ENCODE results near the gene ABR. TPM values are rescaled to one million over a fixed set of nuclear protein-coding genes. Genes with fewer than 3 reads are reported as not detected.
"Not testable (repeated sequence)": the region's sequence is repeated elsewhere in the genome, so short reads cannot be mapped to it uniquely, and the experiment has no call there.

Gene ABR
- total RNA-seq, 4 donors from 2014 or later = 35.4 to 192 (median 138) TPM

GRCh38 chr17:976312-976711 lies 203.5 kb downstream of the ABR start:
- H3K4me1 ChIP-seq = peaks cover 0 to 4% of the 10 kb centered on the region in 2 donors
- peak overlapping the region; percentile 28 to 83 for H3K27ac ChIP-seq
- H3K4me3 ChIP-seq = no peak overlapping the region
- intact Hi-C loops (cut with DNase I; ENCODE audit: low total_unique reads) = loop anchor here (10.0 kb wide), 1 partner anchor 92 kb away; no protein-coding TSS in a partner anchor
- no peak for DNase-seq
- TF ChIP-seq, protein P1, sequence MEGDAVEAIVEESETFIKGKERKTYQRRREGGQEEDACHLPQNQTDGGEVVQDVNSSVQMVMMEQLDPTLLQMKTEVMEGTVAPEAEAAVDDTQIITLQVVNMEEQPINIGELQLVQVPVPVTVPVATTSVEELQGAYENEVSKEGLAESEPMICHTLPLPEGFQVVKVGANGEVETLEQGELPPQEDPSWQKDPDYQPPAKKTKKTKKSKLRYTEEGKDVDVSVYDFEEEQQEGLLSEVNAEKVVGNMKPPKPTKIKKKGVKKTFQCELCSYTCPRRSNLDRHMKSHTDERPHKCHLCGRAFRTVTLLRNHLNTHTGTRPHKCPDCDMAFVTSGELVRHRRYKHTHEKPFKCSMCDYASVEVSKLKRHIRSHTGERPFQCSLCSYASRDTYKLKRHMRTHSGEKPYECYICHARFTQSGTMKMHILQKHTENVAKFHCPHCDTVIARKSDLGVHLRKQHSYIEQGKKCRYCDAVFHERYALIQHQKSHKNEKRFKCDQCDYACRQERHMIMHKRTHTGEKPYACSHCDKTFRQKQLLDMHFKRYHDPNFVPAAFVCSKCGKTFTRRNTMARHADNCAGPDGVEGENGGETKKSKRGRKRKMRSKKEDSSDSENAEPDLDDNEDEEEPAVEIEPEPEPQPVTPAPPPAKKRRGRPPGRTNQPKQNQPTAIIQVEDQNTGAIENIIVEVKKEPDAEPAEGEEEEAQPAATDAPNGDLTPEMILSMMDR (IDR thresholded peaks at IDR 0.05) = no peak
- TF ChIP-seq POLR2A (IDR thresholded peaks at IDR 0.05) = no peak
- H3K27me3 ChIP-seq = no peaks in the 10 kb centered on the region
- H3K9me3 ChIP-seq = no peaks in the 10 kb centered on the region
- no peaks in the 10 kb centered on the region for H3K36me3 ChIP-seq

DNA sequence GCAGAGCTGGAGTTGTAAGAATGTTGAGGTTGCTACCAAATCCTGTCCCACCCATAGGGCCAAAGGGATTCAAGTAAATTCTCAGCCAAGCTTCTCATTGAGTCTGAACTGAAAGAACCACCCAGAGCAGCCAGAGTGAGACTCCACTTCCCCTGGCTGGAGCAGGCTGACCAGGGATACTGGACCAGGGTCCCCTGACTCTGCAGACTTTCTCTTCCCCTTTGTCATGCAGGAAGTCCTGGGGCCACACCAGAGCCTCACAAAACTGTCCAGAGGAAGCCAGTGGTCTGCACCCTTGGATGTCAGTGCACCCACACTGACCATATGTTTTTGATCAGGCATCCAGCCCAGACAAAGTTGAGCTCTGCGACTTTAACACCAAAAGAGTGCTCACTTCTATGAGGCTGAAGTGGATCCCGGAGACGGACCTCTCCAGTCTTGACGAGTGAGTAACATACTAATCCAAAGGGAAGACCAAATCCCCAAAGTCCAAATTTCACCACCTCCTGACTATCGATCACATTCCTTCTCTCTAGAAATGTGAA lies 204.3 kb downstream of the ABR start:
- no peaks in the 10 kb centered on the region for H3K36me3 ChIP-seq
- H3K9me3 ChIP-seq = no peaks in the 10 kb centered on the region
- TF ChIP-seq, protein P1 (IDR thresholded peaks at IDR 0.05) = no peak
- TF ChIP-seq POLR2A (IDR thresholded peaks at IDR 0.05) = no peak
- H3K4me1 ChIP-seq = peaks cover 0 to 4% of the 10 kb centered on the region in 2 donors
- DNase-seq = no peak
- peak overlapping the region in 1 of 2 donors; percentile 17 for H3K27ac ChIP-seq
- intact Hi-C loops (cut with DNase I; ENCODE audit: low total_unique reads) = loop anchor here (10.0 kb wide), 1 partner anchor 91 kb away; no protein-coding TSS in a partner anchor
- no peak overlapping the region for H3K4me3 ChIP-seq
- H3K27me3 ChIP-seq = no peaks in the 10 kb centered on the region

GRCh38 chr17:974778-975177 lies 205.0 kb downstream of the ABR start:
- H3K27ac ChIP-seq = peak overlapping the region in 1 of 2 donors; percentile 17
- not testable (repeated sequence) for DNase-seq, H3K9me3 ChIP-seq, H3K36me3 ChIP-seq, H3K27me3 ChIP-seq, H3K4me1 ChIP-seq, H3K4me3 ChIP-seq
- intact Hi-C loops (cut with DNase I; ENCODE audit: low total_unique reads) = loop anchor here (10.0 kb wide), 1 partner anchor 90 kb away; no protein-coding TSS in a partner anchor

DNA sequence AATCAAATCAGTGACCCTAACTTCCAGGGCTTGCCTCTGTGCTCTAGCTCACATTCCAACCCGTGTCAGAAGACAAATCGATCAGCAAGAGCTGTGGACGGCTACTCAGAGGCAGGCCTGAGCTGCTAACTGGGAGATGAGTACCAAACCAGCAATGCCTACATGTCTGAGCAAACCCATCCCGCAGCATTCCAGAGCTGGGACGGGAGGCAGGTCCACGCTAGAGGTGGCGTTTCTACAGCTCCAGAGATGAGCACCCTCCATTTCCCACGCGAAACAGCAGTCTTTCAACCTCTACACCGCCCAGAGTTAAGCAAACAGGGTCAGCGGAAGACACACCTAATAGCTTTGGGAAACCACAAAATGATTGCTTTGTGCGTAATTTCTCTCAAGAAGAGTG lies 206.7 kb downstream of the ABR start:
- no peaks in the 10 kb centered on the region for H3K9me3 ChIP-seq
- no peaks in the 10 kb centered on the region for H3K27me3 ChIP-seq
- H3K36me3 ChIP-seq = no peaks in the 10 kb centered on the region
- DNase-seq = no peak
- H3K4me1 ChIP-seq = peaks cover 0 to 4% of the 10 kb centered on the region in 2 donors
- no peak overlapping the region for H3K27ac ChIP-seq
- no peak overlapping the region for H3K4me3 ChIP-seq
- intact Hi-C loops (cut with DNase I; ENCODE audit: low total_unique reads) = loop anchor here (10.0 kb wide), 1 partner anchor 88 kb away; no protein-coding TSS in a partner anchor
- no peak for TF ChIP-seq POLR2A (IDR thresholded peaks at IDR 0.05)
- TF ChIP-seq, protein P1 (IDR thresholded peaks at IDR 0.05) = no peak

DNA sequence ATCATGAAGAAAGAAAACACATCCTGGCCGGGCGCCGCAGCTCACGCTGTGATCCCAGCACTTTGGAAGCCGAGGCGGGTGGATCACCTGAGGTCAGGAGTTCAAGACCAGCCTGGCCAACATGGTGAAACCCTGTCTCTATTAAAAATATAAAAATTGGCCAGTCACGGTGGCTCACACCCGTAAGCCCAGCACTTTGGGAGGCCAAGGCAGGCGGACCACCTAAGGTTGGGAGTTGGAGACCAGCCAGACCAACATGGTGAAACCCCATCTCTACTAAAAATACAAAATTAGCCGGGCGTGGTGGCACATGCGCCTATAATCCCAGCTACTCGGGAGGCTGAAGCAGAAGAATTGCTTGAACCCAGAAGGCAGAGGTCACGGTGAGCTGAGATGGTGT lies 207.9 kb downstream of the ABR start:
- intact Hi-C loops (cut with DNase I; ENCODE audit: low total_unique reads) = loop anchor here (10.0 kb wide), 1 partner anchor 87 kb away; no protein-coding TSS in a partner anchor
- H3K4me1 ChIP-seq, H3K27ac ChIP-seq, H3K9me3 ChIP-seq, DNase-seq, H3K36me3 ChIP-seq, H3K4me3 ChIP-seq, H3K27me3 ChIP-seq: not testable (repeated sequence)

GRCh38 chr17:970364-970763 lies 209.4 kb downstream of the ABR start:
- no peak for DNase-seq
- H3K9me3 ChIP-seq = no peaks in the 10 kb centered on the region
- peak overlapping the region in 1 of 2 donors; percentile 13 for H3K4me3 ChIP-seq
- intact Hi-C loops (cut with DNase I; ENCODE audit: low total_unique reads) = loop anchor here (10.0 kb wide), 1 partner anchor 86 kb away; no protein-coding TSS in a partner anchor
- H3K27me3 ChIP-seq = no peaks in the 10 kb centered on the region
- H3K27ac ChIP-seq = peak overlapping the region; percentile 82 to 89
- H3K36me3 ChIP-seq = no peaks in the 10 kb centered on the region
- H3K4me1 ChIP-seq = peaks cover 0 to 4% of the 10 kb centered on the region in 2 donors
- TF ChIP-seq, protein P1 (IDR thresholded peaks at IDR 0.05) = no peak
